ENCODE results near the gene DAZAP1. TPM values are rescaled to one million over a fixed set of nuclear protein-coding genes. Genes with fewer than 3 reads are reported as not detected.

The DAZAP1 gene
- total RNA-seq, 4 donors from 2014 or later: 45.3 to 75.4 (median 64.0) TPM

DNA sequence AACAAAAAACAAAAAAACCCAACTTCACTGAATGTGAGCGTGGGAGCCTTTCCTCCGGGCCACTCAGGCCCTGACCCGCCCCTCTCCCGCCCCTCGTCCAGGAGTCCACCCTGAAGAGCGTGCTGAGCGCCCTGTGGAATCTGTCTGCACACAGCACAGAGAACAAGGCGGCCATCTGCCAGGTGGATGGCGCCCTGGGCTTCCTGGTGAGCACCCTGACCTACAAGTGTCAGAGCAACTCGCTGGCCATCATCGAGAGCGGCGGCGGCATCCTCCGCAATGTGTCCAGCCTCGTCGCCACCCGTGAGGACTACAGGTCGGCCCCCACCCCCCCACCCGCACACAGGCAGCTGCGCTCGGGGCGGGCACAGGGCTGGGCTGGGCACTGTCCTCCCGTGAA, 54.5 kb downstream of the DAZAP1 start:
- Histone ChIP-seq H3K27ac (no peak overlapping the region), H3K4me3 (no peak overlapping the region), H3K36me3 (peaks cover 0 to 44% of the 10 kb centered on the region in 2 donors), H3K9me3 (no peaks in the 10 kb centered on the region), H3K27me3 (peaks cover 55% of the 10 kb centered on the region), H3K4me1 (peaks cover 0 to 22% (median 2%) of the 10 kb centered on the region in 3 donors)
- TF ChIP-seq POLR2A (IDR thresholded peaks at IDR 0.05) (no peak), EP300 (IDR thresholded peaks at IDR 0.05) (no peak), POLR2AphosphoS5 (IDR thresholded peaks at IDR 0.05) (no peak)
- TF ChIP-seq, protein P1, sequence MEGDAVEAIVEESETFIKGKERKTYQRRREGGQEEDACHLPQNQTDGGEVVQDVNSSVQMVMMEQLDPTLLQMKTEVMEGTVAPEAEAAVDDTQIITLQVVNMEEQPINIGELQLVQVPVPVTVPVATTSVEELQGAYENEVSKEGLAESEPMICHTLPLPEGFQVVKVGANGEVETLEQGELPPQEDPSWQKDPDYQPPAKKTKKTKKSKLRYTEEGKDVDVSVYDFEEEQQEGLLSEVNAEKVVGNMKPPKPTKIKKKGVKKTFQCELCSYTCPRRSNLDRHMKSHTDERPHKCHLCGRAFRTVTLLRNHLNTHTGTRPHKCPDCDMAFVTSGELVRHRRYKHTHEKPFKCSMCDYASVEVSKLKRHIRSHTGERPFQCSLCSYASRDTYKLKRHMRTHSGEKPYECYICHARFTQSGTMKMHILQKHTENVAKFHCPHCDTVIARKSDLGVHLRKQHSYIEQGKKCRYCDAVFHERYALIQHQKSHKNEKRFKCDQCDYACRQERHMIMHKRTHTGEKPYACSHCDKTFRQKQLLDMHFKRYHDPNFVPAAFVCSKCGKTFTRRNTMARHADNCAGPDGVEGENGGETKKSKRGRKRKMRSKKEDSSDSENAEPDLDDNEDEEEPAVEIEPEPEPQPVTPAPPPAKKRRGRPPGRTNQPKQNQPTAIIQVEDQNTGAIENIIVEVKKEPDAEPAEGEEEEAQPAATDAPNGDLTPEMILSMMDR (IDR thresholded peaks at IDR 0.05): no peak
- WGBS, 2 donors (ENCODE audit: low coverage in 1 of 2): 85% methylated on average over 4 of the region's 24 CpGs; no CpG with 5 or more reads in 1 of the 2 donors
- ATAC-seq: no peak

DNA sequence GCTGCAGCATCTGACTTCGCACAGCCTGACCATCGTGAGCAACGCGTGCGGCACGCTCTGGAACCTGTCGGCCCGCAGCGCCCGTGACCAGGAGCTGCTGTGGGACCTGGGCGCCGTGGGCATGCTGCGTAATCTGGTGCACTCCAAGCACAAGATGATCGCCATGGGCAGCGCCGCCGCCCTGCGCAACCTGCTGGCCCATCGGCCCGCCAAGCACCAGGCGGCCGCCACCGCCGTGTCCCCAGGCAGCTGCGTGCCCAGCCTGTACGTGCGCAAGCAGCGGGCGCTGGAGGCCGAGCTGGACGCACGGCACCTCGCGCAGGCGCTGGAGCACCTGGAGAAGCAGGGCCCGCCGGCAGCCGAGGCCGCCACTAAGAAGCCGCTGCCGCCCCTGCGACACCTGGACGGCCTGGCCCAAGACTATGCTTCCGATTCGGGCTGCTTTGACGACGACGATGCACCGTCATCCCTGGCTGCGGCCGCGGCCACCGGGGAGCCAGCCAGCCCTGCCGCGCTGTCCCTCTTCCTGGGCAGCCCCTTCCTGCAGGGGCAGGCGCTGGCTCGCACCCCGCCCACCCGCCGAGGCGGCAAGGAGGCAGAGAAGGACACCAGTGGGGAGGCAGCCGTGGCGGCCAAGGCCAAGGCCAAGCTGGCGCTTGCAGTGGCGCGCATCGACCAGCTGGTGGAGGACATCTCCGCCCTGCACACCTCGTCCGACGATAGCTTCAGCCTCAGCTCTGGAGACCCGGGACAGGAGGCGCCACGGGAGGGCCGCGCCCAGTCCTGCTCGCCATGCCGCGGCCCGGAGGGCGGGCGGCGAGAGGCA, 58.0 kb downstream of the DAZAP1 start:
- Histone ChIP-seq H3K27ac (no peak overlapping the region), H3K27me3 (peaks cover 74% of the 10 kb centered on the region), H3K9me3 (no peaks in the 10 kb centered on the region), H3K36me3 (peaks cover 0 to 34% of the 10 kb centered on the region in 2 donors), H3K4me1 (peaks cover 11 to 53% (median 32%) of the 10 kb centered on the region in 3 donors), H3K4me3 (no peak overlapping the region)
- ATAC-seq: no peak
- TF ChIP-seq, protein P1 (IDR thresholded peaks at IDR 0.05): peak in 3 of 4 experiments; percentile 9 to 52 (median 14)
- TF ChIP-seq POLR2AphosphoS5 (IDR thresholded peaks at IDR 0.05): no peak
- no CpG with 5 or more reads among the region's 83 CpGs for WGBS, 2 donors (ENCODE audit: low coverage in 1 of 2)

DNA sequence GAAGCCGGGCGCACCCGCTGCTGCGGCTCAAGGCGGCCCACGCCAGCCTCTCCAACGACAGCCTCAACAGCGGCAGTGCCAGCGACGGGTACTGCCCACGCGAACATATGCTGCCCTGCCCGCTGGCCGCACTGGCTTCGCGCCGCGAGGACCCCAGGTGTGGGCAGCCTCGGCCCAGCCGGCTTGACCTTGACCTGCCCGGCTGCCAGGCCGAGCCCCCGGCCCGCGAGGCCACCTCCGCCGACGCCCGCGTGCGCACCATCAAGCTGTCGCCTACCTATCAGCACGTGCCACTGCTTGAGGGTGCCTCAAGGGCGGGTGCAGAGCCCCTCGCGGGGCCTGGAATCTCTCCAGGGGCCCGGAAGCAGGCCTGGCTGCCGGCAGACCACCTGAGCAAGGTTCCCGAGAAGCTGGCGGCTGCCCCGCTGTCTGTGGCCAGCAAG, 58.7 kb downstream of the DAZAP1 start:
- TF ChIP-seq POLR2A (IDR thresholded peaks at IDR 0.05) (no peak), EP300 (IDR thresholded peaks at IDR 0.05) (no peak), POLR2AphosphoS5 (IDR thresholded peaks at IDR 0.05) (no peak)
- TF ChIP-seq, protein P1 (IDR thresholded peaks at IDR 0.05): no peak
- WGBS, 2 donors (ENCODE audit: low coverage in 1 of 2): no CpG with 5 or more reads among the region's 41 CpGs
- peaks cover 14 to 60% (median 38%) of the 10 kb centered on the region in 3 donors for H3K4me1 ChIP-seq
- no peaks in the 10 kb centered on the region for H3K9me3 ChIP-seq
- peaks cover 80% of the 10 kb centered on the region for H3K27me3 ChIP-seq
- H3K27ac ChIP-seq: no peak overlapping the region
- peaks cover 0 to 28% of the 10 kb centered on the region in 2 donors for H3K36me3 ChIP-seq
- no peak for ATAC-seq
- no peak overlapping the region for H3K4me3 ChIP-seq

DNA sequence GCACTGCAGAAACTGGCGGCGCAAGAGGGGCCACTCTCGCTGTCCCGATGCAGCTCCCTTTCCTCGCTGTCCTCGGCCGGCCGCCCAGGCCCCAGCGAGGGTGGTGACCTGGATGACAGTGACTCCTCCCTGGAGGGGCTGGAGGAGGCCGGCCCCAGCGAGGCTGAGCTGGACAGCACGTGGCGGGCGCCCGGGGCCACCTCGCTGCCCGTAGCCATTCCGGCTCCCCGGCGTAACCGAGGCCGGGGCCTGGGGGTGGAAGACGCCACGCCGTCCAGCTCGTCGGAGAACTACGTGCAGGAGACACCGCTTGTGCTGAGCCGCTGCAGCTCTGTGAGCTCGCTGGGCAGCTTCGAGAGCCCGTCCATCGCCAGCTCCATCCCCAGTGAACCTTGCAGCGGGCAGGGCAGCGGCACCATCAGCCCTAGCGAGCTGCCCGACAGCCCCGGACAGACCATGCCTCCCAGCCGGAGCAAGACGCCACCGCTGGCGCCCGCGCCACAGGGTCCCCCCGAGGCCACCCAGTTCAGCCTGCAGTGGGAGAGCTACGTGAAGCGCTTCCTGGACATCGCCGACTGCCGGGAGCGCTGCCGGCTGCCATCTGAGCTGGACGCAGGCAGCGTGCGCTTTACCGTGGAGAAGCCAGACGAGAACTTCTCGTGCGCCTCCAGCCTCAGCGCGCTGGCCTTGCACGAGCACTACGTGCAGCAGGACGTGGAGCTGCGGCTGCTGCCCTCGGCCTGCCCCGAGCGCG, 59.3 kb downstream of the DAZAP1 start:
- H3K36me3 ChIP-seq: peaks cover 0 to 23% of the 10 kb centered on the region in 2 donors
- no peak overlapping the region for H3K27ac ChIP-seq
- WGBS, 2 donors (ENCODE audit: low coverage in 1 of 2): 80% methylated on average over 1 of the region's 70 CpGs; no CpG with 5 or more reads in 1 of the 2 donors
- ATAC-seq: no peak
- H3K9me3 ChIP-seq: no peaks in the 10 kb centered on the region
- no peak overlapping the region for H3K4me3 ChIP-seq
- TF ChIP-seq, protein P1 (IDR thresholded peaks at IDR 0.05): no peak
- TF ChIP-seq EP300 (IDR thresholded peaks at IDR 0.05) (no peak), POLR2AphosphoS5 (IDR thresholded peaks at IDR 0.05) (no peak), POLR2A (IDR thresholded peaks at IDR 0.05) (no peak)
- peaks cover 86% of the 10 kb centered on the region for H3K27me3 ChIP-seq
- H3K4me1 ChIP-seq: peaks cover 14 to 66% (median 43%) of the 10 kb centered on the region in 3 donors

All from gastroesophageal sphincter (tissue), 4 donors.